Adrenal gland (tissue), 5 donors: ENCODE data around the gene JSRP1.

Source experiments
- CTCF ChIP-seq, 6 experiments: fragments of 450-650 bp in 4 of 6; fragments of 200-600 bp in 2 of 6; sonication (generic) in 1 of 6; IDR thresholded peaks; 1 replicate in 5 of 6; 2 replicates in 1 of 6; pipeline versions ENCODE4 v1.5.1 to v1.8.0; 2016 to 2021; ENCODE audit warnings: antibody characterized with exemption in 6 of 6, mild to moderate bottlenecking in 2 of 6, moderate library complexity in 1 of 6
- POLR2A ChIP-seq, 2 donors: fragments of 450-650 bp; IDR thresholded peaks; one replicate each; pipeline ENCODE4 v1.6.1; 2017; ENCODE audit warnings: antibody characterized with exemption in 2 of 2, mild to moderate bottlenecking in 2 of 2, moderate library complexity in 1 of 2
- donor health status: DM: no; HTN: no; CAD: no.

- no peak for TF ChIP-seq CTCF (IDR thresholded peaks at IDR 0.05)
- no peak for TF ChIP-seq POLR2A (IDR thresholded peaks at IDR 0.05)
Observed at GRCh38 chr19:2242092-2242537, 14.1 kb downstream of the JSRP1 start.
